HG03025 (cell line): Measurements from ENCODE around the gene KHDC3L.

Experiments
- ATAC-seq: cut with Tn5 transposase; IDR thresholded peaks from one replicate; pipeline ENCODE4 v1.9.1; 2021; ENCODE audit warnings: mild to moderate bottlenecking, moderate library complexity; ENCODE audit not compliant: unreplicated experiment, low FRiP score

The KHDC3L gene, protein sequence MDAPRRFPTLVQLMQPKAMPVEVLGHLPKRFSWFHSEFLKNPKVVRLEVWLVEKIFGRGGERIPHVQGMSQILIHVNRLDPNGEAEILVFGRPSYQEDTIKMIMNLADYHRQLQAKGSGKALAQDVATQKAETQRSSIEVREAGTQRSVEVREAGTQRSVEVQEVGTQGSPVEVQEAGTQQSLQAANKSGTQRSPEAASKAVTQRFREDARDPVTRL

DNA sequence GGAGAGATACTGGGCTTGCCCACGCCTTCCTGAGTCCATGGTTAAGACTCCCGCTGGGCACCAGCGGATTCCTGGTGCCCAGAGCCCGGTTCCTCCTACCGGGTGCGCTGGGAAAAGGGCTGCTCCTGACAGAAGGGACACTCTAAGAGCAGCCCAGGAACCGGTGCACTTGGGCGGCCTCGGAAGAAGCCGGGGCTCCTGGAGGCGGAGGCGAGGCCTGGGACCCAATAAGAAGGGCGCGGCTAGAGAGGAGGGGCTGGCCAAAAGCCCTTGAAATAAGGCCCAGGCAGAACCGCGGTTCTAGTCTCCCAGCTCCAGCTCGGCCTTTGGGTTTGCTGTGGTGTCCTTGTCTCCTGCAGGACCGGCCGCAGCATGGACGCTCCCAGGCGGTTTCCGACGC is at the start of gene KHDC3L:
TSS of gene KHDC3L (plus strand) at position 301 of the 400 bp plus-strand sequence. CDS start at position 373, 72 bp downstream.
- no peak for ATAC-seq

DNA sequence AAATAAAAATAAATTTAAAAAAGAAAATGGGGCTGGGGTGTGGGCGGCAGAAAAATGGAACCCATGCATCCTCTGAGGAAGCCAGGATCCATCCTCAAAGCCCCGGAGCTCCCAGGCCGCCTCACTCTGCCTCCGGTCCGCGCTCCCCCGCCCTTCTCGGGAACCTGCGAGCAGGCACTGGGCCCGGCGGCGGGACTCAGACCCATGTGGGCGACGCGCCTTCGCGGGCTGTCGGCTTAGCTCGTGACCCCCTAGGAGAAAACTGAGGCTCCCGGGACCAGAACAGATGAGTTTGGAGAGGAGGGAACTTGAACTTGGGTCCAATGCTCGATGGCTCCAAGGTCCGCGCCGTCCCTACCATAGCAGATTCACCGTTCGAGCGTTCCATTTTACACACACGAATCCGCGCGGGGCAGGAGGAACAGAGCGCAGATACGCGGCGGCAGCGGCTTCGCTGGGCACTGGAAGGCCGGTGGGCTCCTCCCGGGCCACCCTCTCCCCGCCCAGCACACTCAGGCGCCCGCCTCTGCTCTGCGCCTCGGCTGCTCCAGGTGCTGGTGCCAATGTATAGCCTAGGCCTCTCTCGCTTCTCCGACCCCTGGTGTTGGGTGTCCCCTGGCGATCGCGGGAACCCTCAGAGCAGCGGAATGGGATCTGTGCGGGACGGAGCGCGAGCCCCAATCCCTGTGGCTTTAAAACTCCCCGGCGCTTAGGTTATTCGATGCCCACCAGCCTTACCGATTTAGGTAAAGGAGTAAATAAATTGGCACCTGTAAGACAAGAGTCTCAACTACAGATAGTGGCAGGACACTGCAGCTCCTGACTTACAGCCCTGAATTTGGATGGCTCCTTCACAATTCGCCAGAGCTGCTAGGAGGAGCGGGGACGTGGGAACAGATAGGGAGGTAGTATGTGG is 47.6 kb upstream of the KHDC3L start:
- ATAC-seq, result no peak

DNA sequence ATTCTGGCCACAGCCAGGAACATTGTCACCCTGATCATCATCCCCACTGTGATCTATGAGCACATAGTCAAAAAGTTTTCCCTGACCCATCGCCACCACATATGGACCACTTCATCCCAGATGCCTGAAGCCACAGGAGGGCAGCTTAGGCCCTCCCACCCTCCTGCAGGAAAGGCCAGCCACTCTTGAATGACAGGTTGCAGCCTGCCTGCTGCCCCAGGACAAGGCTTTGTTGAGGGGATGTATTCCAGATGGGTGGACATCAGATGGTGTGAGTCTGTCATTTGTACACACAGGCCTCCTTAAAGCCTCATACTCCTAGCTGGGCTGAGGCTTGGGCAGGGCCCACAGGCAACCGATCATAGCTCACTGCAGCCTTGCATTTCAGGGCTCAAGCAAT is 39.1 kb upstream of the KHDC3L start:
- ATAC-seq, result no peak

DNA sequence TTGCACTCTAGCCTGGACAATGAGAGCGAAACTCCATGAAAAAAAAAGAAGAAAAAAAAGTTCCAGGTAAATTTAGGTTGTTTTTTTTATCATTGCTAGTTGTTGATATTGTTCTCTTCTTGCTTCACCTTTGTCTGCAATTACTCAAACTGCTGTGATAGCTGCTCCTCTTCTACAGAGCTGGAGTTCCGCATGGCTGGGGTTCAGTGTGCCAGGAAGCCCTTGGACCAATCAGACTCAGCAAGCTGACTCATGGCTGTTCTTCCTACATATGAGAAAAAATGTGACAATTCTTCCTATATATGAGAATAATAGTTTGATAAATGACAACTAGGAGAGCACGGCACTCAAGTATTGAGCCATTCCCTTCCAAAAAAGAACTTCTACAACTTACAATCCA is 36.8 kb upstream of the KHDC3L start:
- no peak for ATAC-seq

DNA sequence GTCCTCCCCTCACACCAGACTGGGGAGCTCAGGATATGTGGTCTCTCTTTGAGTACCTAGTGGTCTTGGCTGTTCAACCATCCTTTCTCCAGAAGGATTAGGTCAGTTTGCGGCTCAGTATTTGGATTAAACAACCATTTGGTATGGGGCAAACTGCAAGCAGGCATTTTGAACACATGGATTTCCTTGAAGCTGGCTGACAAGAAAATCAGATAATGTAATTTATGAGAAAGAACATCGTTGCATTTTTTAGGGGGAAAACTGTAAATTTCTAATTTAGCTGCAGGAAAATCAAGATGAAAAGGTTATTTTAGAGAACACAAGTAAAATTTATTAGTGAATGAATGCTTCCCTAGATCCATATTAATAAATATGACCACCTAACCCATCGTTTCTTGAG is 33.7 kb upstream of the KHDC3L start:
- no peak for ATAC-seq

DNA sequence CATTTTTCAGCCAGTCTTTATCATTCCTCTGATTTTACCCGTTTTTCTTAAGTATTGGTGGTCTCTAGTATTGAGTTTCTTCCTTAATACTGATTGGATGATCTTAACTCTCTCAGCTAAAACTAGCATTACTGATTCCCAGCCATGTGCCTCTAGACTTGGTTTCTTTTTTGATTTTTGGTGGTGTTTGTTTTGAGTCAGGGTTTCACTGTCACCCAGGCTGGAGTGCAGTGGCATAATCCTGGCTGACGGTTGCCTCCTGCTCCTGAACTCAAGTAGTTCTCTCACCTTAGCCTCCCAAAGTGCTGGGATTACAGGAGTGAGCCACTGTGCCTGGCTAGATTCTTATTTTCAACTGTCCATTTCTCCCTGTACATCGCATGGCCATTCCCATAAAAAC is 33.3 kb upstream of the KHDC3L start:
- ATAC-seq, result no peak

DNA sequence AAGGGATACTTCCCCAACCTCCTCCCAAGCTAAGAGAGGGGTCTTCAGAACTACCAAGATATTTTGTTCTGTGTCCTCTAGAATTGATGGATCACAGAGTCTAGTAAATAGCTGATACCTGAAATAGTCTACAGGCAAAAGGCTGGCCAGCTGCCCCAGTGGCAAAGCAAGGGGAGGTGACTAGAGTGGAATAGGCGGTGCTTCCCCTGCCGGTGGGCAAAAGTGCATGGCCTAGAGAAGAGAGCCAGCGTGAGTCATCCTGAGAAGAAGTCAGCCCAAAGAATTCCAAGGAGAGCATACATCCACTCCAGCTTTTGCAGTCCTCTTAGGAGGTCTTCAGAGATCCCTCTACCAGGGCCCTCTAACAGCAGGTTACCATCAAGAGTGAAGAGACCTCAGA is 23.1 kb upstream of the KHDC3L start:
- ATAC-seq, result no peak

DNA sequence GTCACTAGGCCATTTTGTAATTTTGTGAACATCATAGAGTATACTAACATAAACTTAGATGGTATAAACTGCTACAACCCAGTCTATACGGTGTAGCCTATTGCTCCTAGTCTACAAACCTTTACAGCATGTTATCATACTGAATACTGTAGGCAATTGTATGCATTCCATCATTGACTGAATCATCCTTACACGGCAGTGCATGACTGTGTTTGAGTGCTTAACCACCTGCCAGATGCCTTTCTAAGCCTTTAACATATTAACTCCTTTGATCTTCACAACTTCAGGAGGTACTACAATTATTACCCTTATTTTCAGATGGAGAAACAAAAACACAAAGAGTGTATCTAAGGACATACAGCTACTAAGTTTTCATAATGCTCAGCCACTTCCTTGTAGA is 22.4 kb upstream of the KHDC3L start:
- ATAC-seq, result no peak

DNA sequence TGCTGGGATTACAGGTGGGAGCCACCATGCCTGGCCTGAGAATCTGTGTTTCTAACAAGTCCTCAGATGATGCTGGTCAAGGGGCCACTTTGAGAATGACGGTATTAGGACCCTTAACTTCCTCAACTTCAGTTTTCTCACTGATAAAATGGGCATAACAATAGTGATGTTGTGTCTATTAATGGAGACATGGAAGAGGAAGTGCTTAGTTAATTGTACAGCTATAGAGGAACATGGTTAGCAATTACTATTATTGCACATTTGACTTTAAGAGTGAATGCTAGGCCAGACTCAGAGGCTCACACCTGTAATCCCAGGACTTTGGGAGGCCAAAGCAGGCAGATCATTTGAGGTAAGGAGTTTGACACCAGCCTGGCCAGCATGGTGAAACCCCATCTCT is 21.1 kb upstream of the KHDC3L start:
- ATAC-seq, result no peak

DNA sequence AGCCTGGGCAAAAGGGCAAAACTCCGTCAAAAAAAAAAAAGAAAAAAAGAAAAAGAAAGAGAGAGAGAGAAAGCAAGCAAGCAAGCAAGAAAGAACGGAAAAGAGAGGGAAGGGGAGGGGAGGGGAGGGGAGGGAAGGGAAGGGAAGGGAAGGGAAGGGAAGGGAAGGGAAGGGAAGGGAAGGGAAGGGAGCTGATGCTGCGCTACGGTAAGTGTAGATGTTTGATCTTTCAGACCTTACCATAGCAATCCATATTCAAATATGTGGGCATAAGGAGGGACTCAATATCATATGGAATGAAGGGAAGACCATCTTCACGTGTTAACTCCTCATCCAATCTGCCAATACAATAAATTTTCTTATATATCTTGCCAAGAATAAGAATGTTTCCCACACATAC is 20.3 kb upstream of the KHDC3L start:
- ATAC-seq, result no peak

DNA sequence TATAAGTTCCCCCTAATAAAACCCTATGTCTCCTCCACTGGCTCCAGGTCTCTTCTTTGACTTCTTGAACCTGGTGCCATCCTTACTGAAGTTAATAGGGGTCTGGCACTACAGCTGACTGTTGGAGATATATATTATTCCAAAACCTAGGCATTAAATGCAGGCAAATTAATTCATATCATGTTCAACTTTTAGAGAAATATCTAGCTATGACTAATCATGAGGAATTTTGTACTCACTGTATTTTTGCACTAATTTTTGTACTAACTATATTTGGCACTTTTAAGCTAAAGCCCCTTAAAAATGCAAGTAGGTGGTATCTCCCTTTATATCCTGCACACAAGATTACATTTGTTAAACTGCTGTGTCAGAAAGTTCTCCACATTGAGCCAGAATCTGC is 19.3 kb upstream of the KHDC3L start:
- ATAC-seq, result no peak

DNA sequence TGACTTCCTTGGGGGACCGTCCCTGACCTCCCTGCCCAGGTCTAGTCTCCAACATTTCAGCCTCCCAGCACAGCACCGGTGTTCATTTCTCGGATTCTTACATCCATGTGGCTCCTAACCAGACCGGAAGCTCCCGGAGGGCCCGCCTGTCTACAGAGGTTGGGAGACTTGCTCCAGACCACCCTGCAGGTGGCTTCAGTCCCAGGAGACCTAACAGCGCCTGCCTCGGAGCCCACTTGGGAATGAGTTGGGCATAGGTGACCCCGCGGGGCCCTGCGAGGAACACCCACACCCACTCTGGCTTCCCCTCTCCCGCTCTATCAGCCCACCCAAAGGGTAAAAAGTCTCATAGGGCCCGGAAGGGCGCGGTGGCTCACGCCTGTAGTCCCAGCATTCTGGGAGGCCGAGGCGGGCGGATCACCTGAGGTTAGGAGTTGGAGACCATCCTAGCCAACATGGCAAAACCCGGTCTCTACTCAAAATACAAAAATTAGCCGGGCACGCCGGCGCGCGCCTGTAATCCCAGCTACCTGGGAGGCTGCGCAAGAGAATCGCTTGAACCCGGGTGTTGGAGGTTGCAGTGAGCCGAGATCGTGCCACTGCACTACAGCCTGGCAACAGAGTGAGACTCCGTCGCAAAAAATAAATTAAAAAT is 13.8 kb upstream of the KHDC3L start:
- no peak for ATAC-seq

DNA sequence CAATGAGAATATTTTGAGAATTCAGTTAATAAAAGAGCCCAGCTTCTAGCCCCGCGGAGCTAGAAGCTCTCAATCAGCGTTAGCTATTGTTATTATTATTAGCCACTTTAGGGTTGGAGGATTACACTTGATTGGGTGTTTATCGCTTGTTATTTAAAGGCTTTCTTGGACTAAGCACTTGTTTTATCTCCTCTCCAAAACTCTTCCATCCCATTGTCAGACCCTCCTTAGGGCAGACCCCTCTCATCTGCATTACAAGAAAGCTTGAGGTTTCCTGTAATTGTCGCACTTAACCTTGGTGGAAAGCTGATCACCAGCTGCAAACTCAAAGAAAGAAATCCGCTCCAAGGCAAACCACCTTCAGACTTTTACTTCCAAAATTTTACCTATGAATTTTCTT is 13.1 kb upstream of the KHDC3L start:
- ATAC-seq, result no peak

DNA sequence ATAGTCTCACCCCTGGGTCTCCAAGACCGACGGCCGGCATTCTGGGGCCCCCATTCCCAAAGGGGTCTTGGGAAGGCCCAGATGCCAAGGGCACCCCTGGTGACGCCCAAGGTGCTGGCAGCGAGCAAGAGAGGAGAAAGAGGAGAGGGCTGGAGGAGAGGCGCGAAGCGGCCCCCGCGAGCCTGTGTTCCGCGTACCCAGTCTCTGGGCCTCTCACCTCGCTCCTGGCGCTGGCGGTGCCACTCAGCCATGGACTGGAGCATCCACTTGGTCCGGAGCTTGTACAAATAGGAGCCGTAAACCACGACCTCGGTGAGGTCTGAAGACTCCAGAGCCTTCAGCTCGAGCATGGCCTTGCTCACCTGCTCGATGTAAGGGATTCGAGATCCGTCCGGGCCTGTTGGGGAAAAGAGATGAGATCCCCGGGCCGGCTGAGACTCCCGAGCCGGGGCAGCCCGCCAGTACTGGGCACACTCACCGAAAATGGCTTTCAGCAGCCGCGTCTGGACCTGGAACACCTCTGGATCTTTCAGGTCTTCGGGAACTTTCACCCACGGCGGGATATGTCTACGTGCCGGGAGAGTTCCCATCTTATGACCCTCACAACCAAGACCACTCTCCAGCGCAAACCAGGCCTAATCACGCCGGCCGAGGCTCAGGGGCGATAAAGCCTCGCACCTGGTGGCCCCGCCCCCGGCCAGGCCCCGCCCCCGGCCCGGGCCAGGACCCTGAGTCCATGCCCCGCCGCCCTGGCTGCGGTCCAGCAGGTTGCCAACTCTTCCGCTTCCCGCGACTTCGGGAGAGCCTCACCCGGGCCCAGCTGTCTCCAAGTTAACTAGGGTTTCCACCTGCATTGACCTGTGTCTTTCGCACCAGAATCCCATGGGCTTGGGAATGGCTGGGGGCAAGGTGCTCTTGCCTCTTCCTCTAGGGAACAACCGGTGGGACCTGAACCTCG is 8.5 kb upstream of the KHDC3L start, which contains the start of gene DPPA5:
TSS of gene DPPA5 (minus strand) at position 641 of the 958 bp plus-strand sequence. CDS start at position 590, 51 bp downstream.
- no peak for ATAC-seq

DNA sequence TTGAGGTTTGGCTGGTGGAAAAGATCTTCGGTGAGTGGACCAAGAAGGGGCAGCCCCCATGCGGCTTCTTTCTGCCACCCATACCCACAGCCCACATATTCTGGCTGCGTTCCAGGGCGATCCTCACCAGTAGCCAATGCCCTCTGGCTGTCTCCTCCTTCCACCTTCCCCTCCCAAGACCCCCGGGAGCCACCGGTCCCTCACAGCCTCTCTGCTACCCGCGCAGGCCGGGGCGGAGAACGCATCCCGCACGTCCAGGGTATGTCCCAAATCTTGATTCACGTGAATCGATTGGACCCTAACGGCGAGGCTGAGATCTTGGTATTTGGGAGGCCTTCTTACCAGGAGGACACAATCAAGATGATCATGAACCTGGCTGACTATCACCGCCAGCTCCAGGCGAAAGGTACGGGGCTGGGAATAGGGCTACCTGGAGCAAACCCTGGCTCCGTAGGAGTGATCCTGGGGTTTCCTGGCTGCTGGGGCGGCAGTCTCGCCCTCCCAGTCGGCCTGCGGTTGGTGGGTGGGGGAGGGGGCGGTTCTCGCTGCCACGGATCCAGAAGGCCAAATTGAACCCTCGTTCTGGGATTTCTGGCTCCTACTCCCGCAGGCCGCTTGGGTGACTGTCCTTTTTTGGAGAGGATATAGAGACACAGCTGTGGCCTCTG is 545 bp downstream of the KHDC3L start:
- ATAC-seq, result no peak

DNA sequence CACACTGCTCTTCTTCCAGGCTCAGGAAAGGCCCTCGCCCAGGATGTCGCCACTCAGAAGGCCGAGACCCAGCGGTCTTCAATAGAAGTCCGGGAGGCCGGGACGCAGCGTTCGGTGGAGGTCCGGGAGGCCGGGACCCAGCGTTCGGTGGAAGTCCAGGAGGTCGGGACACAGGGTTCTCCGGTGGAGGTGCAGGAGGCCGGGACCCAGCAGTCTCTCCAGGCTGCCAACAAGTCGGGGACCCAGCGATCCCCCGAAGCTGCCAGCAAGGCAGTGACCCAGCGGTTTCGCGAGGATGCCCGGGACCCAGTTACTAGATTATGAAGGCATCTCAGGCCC is 1.0 kb downstream of the KHDC3L start:
- ATAC-seq, result no peak

DNA sequence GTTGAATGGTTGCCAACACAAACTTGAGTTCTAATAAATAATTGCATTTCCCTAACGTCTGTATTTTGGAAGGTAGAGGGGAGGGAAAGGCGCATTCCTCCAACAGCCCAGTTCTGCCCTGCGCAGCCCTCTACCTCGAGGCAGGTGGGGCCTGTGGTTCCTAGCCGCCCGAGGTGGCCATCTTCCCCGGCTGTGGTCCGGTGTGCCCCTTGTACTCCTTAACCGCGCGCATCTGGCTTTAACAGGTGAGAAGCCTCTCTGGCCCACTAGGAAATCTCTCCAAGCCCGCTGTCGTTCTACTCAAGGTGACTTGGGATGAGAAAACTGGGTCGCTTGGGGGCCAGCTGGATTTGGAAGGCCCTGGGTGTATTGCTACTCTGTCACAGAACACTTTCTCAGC is 1.7 kb downstream of the KHDC3L start:
- no peak for ATAC-seq

DNA sequence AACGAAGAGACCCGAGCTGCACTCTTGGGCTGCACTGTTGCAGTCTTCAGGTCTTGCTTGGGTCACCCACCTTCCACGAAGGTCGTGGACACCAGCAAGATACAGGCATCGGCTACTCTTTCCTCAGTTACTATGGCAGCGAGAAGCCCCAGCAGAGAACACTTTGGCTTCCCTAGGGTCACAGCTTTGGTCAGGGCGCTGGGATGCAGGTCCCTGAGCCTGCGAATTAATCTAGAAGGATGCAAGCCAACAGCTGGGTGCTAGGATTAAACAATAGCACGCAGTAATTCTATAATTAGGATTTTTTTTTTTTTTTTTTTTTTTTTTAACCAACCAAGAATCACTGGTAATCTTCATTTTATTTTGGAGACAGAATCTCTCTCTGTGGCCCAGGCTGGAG is 2.1 kb downstream of the KHDC3L start:
- no peak for ATAC-seq

DNA sequence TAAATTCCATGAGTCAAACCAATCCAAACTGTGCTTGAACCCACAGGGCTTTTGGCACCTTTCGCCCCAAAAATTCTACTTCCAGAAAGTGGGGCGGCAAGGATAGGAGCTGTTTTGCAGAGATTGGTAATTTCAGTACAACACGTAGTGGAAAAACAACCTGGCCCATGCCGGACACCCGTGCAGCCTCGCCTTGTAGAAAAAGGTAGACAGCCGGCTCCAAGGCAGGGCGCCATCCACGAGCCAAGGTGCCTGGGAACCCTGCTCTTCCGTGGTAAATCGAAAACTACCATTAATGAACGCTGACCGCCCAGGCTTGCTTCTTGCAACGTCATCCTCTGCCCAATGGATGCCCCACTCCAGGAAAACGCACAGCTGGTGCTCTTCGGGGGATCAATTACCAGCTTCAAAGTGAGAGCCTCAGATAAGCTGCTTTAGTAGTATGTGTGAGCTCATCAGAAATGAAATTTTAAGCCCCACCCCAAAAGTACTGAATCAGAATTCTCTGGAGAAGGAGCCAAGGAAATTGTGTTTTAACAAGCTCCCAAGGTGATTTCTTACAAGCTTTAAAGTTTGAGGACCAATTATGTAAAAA is 5.4 kb downstream of the KHDC3L start:
- no peak for ATAC-seq
